ENCODE data around the gene ARL5B.

ARL5B gene

DNA sequence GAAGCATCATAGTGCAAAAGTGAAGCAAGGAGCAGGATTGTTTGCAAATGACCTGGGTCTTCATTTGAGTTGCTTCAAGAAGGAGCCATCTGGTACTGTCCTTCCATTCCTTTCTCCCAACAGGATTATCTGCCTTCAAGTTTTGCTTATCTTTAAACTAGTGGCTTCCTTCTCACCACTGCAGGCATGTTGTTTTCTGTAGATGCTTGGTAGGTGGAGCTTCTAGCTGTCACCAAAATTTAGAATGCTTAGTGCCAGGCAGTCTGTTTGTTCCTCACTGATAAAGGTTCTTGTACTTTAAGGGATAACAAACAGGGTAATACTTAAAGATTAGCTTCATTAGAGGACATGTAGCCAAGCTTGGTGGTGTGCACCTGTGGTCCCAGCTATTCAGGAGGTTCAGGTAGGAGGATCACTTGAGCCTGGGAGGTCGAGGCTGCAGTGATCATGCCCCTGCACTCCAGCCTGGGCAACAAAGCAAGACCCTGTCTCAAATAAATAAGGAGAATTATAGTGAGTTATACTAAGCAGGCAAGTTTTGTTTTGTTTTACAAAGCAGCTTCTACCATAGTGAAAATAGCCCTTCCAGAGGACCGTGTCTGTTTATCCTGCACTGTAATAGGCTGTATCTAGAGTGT is 5.7 kb downstream of the ARL5B start:
- Mint-ChIP-seq H3K9me3 (peaks cover 17% of the 10 kb centered on the region), H3K36me3 (ENCODE audit: low read depth) (peaks cover 86% of the 10 kb centered on the region), H3K4me3 (no peak overlapping the region), H3K27ac (peak overlapping the region; percentile 45), H3K27me3 (ENCODE audit: low read depth, poor library complexity) (no peaks in the 10 kb centered on the region), H3K4me1 (peaks cover 33% of the 10 kb centered on the region)
- TF ChIP-seq, protein P1, sequence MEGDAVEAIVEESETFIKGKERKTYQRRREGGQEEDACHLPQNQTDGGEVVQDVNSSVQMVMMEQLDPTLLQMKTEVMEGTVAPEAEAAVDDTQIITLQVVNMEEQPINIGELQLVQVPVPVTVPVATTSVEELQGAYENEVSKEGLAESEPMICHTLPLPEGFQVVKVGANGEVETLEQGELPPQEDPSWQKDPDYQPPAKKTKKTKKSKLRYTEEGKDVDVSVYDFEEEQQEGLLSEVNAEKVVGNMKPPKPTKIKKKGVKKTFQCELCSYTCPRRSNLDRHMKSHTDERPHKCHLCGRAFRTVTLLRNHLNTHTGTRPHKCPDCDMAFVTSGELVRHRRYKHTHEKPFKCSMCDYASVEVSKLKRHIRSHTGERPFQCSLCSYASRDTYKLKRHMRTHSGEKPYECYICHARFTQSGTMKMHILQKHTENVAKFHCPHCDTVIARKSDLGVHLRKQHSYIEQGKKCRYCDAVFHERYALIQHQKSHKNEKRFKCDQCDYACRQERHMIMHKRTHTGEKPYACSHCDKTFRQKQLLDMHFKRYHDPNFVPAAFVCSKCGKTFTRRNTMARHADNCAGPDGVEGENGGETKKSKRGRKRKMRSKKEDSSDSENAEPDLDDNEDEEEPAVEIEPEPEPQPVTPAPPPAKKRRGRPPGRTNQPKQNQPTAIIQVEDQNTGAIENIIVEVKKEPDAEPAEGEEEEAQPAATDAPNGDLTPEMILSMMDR (IDR thresholded peaks at IDR 0.05), result no peak
- no peak for DNase-seq

DNA sequence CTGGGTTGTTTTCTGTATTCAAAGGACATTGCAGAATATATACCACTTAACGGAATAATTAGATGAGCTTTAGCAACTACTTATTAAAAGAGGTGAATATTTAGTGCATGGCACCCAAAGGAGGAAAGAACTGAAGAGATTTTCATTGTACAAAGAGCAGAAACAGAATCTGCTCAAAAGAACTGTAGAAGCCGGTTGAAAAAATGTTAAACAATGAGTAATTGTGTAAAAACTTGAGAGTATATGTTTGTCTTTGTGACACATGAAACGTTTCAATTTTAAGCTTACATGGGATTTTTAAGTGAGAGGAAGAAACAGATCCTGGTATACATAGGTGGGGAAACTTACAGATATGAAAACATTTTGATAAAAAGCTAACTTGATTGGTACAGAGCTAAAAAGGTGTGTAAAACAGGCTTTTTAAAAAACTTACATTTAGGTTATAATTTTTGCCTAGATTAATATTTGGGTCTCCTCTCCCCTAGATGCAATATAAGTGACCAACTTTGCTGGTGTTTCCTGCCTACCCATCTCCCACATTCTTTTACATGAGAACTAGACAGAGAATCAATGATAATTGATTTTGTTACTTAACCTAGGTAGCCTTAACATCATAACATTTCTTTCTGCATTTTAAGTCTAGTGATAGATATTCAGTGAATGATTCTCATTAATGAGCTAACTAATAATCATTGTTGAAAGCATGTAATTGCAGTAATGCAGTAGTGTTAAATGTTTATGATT is 6.8 kb downstream of the ARL5B start:
- Mint-ChIP-seq H3K27me3 (ENCODE audit: low read depth, poor library complexity) (no peaks in the 10 kb centered on the region), H3K27ac (peak overlapping the region; percentile 44), H3K9me3 (peaks cover 17% of the 10 kb centered on the region), H3K36me3 (ENCODE audit: low read depth) (peaks cover 87% of the 10 kb centered on the region), H3K4me3 (no peak overlapping the region), H3K4me1 (peaks cover 26% of the 10 kb centered on the region)
- DNase-seq, result no peak
- TF ChIP-seq, protein P1 (IDR thresholded peaks at IDR 0.05), result no peak

DNA sequence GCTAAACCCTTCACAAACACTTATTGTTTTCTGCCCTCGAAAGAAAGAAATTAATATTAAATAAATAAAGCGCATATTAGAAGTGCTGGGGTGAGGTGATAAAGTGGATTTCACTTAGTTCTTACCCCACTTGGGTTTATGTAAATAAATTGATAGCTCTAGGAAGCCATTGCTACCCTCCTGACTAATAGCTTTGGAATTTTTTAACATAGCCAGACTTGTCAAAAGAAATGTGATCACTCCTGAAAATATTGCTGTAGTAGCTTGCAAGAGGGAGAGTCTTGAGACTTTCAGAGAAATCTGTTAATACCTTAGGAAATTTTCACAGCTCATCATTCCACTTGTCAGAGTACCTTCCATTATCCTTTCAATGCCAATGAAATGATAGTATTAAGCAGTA is 7.6 kb downstream of the ARL5B start:
- Mint-ChIP-seq H3K4me3 (no peak overlapping the region), H3K9me3 (peaks cover 17% of the 10 kb centered on the region), H3K27ac (no peak overlapping the region), H3K27me3 (ENCODE audit: low read depth, poor library complexity) (no peaks in the 10 kb centered on the region), H3K4me1 (peaks cover 18% of the 10 kb centered on the region), H3K36me3 (ENCODE audit: low read depth) (peaks cover 87% of the 10 kb centered on the region)
- DNase-seq, result no peak
- TF ChIP-seq, protein P1 (IDR thresholded peaks at IDR 0.05), result no peak

DNA sequence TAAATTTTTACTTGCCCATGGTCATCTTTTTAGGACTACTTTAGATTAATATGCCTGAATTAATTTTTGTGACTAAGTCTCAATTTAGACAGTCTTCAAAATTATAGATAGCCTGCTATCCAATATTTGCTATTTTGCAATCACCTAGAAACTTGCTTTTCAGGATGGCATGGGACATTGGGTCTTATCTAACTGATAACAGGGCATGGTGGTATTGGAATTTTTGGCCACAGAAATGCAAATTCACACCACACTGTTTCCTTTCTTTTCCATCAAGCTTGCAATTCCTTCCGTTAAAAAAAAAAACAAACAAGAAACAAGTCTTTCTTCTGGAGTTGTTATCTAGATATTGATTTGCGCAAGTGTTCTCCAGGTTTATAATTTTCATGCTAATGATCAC is 8.8 kb downstream of the ARL5B start:
- H3K27ac Mint-ChIP-seq, result no peak overlapping the region
- H3K4me3 Mint-ChIP-seq, result no peak overlapping the region

DNA sequence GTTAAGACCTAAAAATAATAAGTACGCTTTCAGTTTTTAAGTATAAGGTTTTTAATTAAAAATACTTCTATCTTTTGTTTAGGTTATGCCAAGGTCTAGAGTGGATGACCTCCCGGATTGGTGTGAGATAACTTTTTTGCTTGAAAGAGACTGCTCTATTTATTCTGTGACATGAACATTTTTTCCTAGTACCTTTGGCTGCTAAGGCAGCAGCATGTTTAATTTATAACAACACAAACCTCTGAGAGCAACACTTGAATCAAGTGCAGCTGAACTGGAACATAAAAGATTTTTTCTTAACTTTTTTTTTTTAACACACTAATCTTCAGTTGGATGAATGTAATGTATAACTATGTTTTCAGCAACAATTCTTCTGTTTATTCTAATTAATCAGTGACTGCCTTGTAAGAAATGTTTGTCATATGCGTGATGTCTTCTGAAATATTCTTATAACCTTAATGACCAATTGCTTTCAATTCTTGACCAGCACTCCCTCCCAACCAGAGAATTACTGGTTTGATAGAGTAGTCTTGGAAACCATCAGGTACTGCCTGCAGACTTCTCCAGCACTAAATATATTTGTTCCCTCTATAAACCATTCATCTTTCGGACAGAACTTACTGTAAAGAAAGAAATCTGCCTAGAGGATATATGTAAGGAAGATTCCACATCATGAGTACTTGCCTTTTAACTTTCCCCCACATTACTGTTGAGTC is 16.0 kb downstream of the ARL5B start:
- DNase-seq, result no peak
- no peaks in the 10 kb centered on the region for H3K4me1 Mint-ChIP-seq
- no peaks in the 10 kb centered on the region for H3K9me3 Mint-ChIP-seq
- H3K27me3 Mint-ChIP-seq (ENCODE audit: low read depth, poor library complexity), result no peaks in the 10 kb centered on the region
- peaks cover 56% of the 10 kb centered on the region for H3K36me3 Mint-ChIP-seq (ENCODE audit: low read depth)
- H3K4me3 Mint-ChIP-seq, result no peak overlapping the region
- TF ChIP-seq, protein P1 (IDR thresholded peaks at IDR 0.05), result no peak
- H3K27ac Mint-ChIP-seq, result no peak overlapping the region

More for the DNA sequence above, 8.8 kb downstream of the ARL5B start:
- no peak for DNase-seq
- Mint-ChIP-seq H3K36me3 (ENCODE audit: low read depth) (peaks cover 84% of the 10 kb centered on the region), H3K4me1 (peaks cover 11% of the 10 kb centered on the region), H3K27me3 (ENCODE audit: low read depth, poor library complexity) (no peaks in the 10 kb centered on the region), H3K9me3 (peaks cover 10% of the 10 kb centered on the region)
- TF ChIP-seq, protein P1 (IDR thresholded peaks at IDR 0.05), result no peak

All from nephron progenitor cell (in vitro differentiated cells).